NCI-H146 treated with DMSO at 0.1 percent for 48 hours (cell line): ENCODE results near the gene ACP4.
A peak's percentile ranks its signal among the peaks of the same experiment; 100 is the strongest.
"Not testable (repeated sequence)": the region's sequence is repeated elsewhere in the genome, so short reads cannot be mapped to it uniquely, and the experiment has no call there.

ENCODE experiments used
- DNase-seq: peaks from one replicate; lab custom pipeline; 2025; ENCODE audit not compliant: unreplicated experiment; lab: John Stamatoyannopoulos, UW

The ACP4 gene

DNA sequence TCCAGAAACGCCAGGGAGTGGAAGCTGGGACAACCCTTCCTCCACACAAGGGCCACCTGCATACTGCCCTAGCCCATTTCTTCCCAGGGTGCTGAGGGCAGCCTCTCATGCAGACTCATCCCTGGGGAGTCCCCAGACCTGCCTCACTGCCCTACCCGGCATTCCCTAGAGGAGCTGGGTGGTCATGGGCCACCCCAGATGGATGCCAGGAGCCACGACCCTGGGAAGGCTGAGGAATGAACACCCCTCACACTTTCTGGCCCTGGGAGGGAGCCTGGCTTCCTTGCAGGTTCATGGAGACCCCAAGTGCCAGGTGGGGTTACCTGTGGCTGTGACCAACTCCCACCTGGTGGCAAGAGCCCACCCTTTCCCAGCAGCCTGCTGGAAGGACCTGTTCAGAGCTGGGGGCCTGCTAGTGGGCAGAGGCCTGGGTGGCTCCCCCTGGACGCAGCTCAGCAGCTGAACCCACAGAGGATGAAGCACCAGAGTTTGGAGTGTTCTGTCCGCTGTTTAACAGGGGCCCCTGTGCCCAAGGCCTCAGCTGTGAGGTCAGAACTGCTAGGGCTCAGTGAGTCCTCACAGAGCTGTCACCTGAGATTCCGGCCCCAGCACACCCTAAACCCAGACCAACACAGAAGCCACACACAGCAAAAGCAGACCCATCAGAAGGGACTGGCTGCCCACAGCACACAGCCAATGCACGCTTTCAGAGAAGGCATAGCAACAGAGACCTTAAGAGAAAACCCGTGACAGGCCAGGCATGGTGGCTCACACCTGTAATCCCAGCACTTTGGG is 6.6 kb downstream of the ACP4 start:
- no peak for DNase-seq

DNA sequence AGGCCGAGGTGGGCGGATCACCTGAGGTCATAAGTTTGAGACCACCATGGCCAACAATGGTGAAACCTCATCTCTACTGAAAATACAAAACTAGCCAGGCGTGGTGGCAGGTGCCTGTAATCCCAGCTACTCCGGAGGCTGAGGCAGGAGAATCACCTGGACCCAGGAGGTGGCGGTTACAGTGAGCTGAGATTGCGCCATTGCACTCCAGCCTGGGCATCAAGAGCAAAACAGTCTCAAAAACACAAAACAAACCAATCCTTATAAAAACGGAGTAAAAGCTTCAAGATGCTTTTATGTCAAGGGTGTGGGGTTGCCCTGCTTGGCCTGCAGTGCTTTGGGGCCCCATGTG is 7.2 kb downstream of the ACP4 start:
- DNase-seq = no peak

- DNase-seq = no peak
These were observed 7.8 kb downstream of the ACP4 start for GRCh38 chr19:50797781-50798658.

DNA sequence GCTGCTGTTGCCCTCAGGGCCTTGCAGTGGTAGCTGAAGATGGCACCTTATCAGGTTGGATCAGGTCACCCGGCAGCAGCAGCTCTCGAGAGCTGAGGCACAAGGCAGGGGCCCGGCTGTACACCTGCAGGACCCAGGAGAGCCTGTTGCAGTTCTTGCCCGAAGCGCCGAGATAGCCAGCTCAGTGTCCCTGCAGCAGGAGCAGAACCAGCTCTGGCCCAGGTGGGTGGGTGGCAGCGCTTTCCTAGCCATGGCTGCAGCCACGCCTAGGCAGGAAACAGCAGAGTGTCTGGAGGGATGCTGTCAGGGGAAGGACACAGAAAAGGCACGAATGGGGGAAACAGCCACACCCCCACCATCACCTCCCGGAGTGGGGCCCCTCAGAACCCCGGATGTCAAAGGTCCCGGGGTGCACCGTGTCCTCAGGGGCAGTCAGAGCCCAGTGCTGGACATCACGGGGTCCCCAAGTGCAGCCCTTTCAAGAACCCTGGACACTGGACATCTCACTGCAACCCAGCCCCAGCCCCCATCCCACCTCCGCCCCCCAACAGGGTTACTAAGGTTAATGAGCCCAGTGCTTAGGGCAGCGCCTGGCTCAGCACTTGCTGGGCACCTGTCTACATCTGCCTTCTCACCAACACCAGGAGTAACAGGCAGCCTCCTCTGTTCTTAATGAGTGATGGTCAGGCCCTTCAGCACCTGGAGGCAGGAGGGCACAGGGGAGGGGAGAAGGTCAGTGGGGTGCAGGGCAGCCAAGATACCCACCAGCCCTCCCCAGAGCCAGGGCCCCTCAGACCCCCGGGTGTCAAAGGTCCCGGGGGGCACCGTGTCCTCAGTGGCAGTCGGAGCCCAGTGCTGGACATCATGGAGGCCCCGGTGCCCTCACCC is 8.7 kb downstream of the ACP4 start:
- no peak for DNase-seq

GRCh38 chr19:50799547-50799851 is 9.3 kb downstream of the ACP4 start:
- DNase-seq = no peak

- no peak for DNase-seq
These were observed 10.9 kb downstream of the ACP4 start for GRCh38 chr19:50801107-50801506.

DNA sequence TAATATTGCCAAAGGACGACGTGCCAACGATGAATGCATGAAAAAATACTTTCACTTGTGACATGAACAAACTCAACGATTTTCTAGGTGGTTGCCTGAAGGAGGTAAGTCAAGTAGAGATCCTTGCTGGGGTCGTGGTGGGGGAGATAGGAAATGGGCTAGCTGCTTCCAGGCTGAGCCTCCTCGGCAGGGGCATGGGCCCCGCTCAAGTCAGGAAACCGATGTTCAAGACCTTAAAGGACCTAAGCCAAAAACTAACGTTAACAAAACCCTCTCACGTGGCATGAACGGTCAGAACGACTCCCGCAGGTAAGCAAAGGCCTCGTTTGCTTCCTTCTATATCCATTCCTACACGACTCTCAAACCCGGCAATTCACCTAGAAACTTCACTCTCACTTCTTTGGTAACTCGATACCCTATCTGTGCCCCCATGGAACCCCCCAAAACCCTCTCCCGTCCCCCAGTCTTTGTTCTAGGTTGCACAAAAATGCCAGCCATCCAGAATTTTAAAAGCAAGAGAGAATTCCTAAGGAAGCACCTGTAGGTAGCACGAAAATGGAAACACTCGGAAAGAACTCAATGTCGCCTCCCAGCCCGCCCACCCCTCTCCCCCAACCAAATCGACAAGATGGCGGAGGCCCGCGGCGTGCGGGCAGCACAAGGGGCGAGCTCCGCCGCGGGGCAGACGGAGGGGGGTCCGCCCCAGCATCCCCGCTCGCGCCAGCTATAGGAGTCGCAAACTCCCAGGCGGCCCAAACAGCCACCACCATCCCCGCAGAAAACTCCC is 13.6 kb downstream of the ACP4 start:
- DNase-seq = peak; percentile 38

- peak; percentile 97 for DNase-seq
These were observed 14.4 kb downstream of the ACP4 start for GRCh38 chr19:50804420-50805272.

GRCh38 chr19:50808856-50809255 is 18.6 kb downstream of the ACP4 start:
- DNase-seq = no peak

DNA sequence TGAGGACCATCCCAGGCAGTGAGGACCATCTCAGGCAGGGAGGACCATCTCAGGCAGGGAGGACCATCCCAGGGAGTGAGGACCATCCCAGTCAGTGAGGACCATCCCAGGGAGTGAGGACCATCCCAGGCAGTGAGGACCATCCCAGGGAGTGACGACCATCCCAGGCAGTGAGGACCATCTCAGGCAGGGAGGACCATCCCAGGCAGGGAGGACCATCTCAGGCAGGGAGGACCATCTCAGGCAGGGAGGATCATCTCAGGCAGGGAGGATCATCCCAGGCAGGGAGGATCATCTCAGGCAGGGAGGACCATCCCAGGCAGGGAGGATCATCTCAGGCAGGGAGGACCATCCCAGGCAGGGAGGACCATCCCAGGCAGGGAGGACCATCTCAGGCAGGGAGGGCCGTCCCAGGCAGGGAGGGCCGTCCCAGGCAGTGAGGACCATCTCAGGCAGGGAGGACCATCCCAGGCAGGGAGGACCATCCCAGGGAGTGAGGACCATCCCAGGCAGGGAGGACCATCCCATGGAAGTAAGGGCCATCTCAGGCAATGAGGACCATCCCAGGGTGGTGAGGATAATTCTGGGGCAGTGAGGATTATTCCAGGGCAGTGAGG is 21.5 kb downstream of the ACP4 start:
- DNase-seq = not testable (repeated sequence)

- no peak for DNase-seq
These were observed 22.3 kb downstream of the ACP4 start for GRCh38 chr19:50812474-50812873.

GRCh38 chr19:50814883-50815282 is 24.7 kb downstream of the ACP4 start:
- no peak for DNase-seq

DNA sequence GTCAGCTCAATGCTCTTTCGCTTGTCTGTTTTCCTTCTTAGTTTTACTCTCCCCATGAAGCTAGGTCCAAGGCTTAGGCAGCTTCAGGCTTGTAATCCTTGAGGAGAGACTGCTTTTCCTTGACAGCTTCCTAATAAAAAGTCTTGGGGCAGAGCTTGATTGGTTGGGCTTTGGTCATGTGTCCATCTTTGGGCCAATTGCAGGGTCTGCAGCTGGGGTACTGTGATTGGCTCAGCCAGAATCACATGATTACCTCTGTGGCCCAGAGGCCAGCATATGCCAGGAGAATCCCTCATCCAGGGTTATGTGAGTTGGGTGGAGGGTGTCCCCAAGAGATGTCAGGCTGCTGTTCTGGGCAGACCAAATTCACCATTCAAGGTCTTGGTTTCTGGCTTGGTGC is 25.2 kb downstream of the ACP4 start:
- no peak for DNase-seq

DNA sequence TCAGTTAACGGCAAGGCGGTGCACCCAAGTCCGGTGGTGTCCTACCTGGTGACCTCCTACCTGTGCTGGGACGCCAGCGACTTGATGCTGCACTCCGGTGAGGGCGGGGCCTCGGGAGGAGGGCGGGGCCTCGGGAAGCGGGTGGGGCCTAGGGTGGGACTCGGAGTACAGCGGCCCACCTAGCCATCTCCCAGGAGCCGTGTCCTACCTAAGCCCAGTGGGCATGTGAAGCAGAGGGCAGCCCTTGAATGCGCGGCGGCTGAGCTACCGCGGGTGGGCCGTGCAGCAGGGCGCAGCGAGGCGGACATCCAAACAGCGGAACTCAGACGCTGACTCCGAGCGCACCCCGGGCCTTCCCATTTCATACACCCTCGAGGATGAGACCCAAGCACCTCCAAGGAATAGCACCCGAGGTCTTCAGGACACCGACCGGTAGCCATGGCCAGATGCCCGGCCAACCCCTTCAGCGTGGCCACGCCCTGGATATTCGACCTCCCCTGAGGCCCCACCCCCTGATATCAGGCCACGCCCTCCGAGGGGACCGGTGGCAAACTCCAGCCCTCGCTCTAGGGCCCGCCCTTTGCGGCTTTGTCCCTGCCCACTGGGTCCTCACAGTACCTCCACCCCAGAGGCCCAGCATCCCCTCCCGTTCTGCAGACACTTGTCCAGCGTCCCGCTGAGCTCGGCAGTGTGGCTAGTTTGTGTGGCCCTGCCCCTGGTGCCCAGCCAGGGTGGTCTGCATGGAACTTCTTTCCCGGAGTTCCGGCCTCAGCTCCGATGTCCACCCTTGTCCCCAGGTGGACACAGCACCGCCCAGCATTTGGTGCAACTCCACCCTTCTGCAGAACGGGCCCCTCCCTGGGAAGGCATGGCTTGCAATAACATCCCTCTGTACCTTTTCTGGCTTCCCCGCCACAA is 28.0 kb downstream of the ACP4 start:
- peak; percentile 88 for DNase-seq

- peak; percentile 61 for DNase-seq
These were observed 28.8 kb downstream of the ACP4 start for GRCh38 chr19:50818859-50819472.

DNA sequence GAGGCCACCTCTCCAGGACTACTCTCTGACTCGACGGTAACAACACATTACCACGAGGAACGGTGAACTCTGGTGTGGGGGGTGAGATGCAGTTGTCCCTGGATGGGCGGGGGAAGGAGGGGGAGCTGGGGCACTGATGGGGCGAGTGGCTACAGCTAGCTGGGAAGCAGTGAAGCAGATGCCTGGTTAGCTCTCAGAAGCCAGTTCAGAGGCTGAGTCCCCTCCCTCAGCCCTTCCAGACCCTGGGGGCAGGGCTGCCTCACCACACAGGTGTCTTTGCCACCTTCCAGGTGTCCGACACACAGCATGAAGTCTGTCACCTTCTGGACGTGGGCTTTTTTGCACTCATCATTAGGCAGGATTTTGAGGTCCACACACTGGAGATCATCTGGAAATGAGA is 29.4 kb downstream of the ACP4 start:
- no peak for DNase-seq

DNA sequence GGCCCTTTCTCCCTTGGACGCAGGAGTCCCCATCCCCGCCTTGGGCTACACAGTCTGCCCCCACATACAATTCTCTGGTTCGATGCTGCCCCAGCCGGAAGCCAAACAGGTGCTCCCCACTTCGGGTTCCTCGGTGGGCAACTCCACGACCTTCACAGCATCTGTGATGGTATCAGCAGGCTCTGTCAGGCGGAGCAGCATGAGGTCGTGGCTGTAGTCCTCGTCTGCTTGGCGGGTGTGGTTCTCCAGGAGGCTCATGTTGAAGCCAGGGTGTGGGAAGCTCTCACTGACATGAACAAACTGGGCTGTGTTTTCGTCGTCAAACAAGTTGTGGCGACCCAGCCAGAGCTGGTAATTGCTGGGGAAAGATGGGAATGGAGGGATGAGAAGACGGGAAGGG is 29.9 kb downstream of the ACP4 start:
- no peak for DNase-seq
